HG02588 (cell line): Measurements from ENCODE around the gene SGSH.

Experiments
- ATAC-seq: cut with Tn5 transposase; IDR thresholded peaks from one replicate; pipeline ENCODE4 v1.9.1; 2021; ENCODE audit warnings: mild to moderate bottlenecking, moderate library complexity; ENCODE audit not compliant: unreplicated experiment

SGSH gene

GRCh38 chr17:80187090-80187489, 33.0 kb downstream of the SGSH start:
- ATAC-seq = no peak

GRCh38 chr17:80185968-80186367, 34.2 kb downstream of the SGSH start:
- ATAC-seq = no peak

GRCh38 chr17:80184423-80184714, 35.8 kb downstream of the SGSH start:
- ATAC-seq = no peak

- ATAC-seq = no peak
These were observed 36.3 kb downstream of the SGSH start for GRCh38 chr17:80183581-80184422.

- ATAC-seq = no peak
These were observed 37.3 kb downstream of the SGSH start for GRCh38 chr17:80182845-80183223.

GRCh38 chr17:80182118-80182844, 37.9 kb downstream of the SGSH start:
- no peak for ATAC-seq

GRCh38 chr17:80181431-80181830, 38.7 kb downstream of the SGSH start:
- no peak for ATAC-seq

- no peak for ATAC-seq
These were observed 39.9 kb downstream of the SGSH start for GRCh38 chr17:80180192-80180591.

- ATAC-seq = no peak
These were observed 42.0 kb downstream of the SGSH start for GRCh38 chr17:80177986-80178595.

GRCh38 chr17:80176757-80177156, 43.4 kb downstream of the SGSH start:
- no peak for ATAC-seq

GRCh38 chr17:80173916-80174315, 46.2 kb downstream of the SGSH start:
- ATAC-seq = no peak

GRCh38 chr17:80173126-80173525, 47.0 kb downstream of the SGSH start:
- ATAC-seq = no peak

GRCh38 chr17:80171681-80172080, 48.5 kb downstream of the SGSH start:
- ATAC-seq = no peak

GRCh38 chr17:80169784-80170500, 50.2 kb downstream of the SGSH start, which contains the start of gene CARD14:
TSS of gene CARD14 (plus strand) at chr17:80170030. CDS start at chr17:80181439, 11,409 bp downstream.
- no peak for ATAC-seq

GRCh38 chr17:80169107-80169506, 51.0 kb downstream of the SGSH start:
- no peak for ATAC-seq

GRCh38 chr17:80168371-80168770, 51.8 kb downstream of the SGSH start:
- no peak for ATAC-seq

GRCh38 chr17:80166446-80166845, 53.7 kb downstream of the SGSH start:
- ATAC-seq = no peak

- no peak for ATAC-seq
These were observed 55.9 kb downstream of the SGSH start for GRCh38 chr17:80164185-80164584.

- no peak for ATAC-seq
These were observed 56.8 kb downstream of the SGSH start for GRCh38 chr17:80163336-80163735.

- no peak for ATAC-seq
These were observed 59.6 kb downstream of the SGSH start for GRCh38 chr17:80160536-80160935.
